Hepatic stellate cell (primary cell): ENCODE measurements around the gene ZNF281.
"Not testable (repeated sequence)": the region's sequence is repeated elsewhere in the genome, so short reads cannot be mapped to it uniquely, and the experiment has no call there.

Source experiments
- DNase-seq: peaks from one replicate; pipeline ENCODE4 v3.0.0; 2011; ENCODE audit warnings: low spot score

ZNF281 gene, protein sequence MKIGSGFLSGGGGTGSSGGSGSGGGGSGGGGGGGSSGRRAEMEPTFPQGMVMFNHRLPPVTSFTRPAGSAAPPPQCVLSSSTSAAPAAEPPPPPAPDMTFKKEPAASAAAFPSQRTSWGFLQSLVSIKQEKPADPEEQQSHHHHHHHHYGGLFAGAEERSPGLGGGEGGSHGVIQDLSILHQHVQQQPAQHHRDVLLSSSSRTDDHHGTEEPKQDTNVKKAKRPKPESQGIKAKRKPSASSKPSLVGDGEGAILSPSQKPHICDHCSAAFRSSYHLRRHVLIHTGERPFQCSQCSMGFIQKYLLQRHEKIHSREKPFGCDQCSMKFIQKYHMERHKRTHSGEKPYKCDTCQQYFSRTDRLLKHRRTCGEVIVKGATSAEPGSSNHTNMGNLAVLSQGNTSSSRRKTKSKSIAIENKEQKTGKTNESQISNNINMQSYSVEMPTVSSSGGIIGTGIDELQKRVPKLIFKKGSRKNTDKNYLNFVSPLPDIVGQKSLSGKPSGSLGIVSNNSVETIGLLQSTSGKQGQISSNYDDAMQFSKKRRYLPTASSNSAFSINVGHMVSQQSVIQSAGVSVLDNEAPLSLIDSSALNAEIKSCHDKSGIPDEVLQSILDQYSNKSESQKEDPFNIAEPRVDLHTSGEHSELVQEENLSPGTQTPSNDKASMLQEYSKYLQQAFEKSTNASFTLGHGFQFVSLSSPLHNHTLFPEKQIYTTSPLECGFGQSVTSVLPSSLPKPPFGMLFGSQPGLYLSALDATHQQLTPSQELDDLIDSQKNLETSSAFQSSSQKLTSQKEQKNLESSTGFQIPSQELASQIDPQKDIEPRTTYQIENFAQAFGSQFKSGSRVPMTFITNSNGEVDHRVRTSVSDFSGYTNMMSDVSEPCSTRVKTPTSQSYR

DNA sequence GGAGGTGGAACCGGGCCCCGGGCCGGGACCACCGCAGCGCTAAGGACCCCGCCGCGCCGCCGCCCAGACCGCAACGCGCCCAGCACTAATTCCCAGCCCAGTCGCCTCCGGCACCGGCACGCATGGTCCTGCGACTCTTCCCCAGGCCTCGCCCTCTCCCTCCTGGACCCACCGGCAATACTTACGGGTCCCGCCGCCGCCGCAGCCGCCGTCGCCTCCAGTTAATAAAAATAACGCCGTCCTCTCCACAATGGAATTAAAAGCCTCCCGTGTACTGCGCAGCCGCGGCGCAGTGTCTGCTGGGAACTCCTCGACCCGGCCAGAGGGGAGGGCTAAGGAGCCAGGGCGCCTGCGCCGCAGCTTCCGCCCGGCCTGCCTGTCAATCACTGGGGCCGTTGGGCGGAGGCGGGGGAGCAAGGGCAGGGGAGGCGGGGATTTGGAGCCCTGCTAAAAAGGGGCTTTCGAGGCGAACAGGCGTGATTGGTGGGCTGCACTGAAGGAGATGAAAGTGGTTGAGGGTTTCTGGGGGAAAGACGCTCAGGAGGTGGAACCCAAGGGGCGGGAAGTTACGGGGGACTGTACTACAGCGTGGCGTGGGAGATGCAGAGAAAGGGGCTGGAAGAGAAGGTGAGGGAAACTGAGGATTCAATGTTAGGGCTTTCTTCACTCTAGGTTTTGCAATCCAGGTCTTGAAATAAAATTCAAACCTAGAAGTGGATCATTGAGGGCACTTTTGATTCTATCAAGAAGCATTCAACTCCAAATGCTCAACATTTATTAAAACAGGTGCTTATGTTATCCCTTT, at the start of gene ZNF281:
Gene ZNF281, minus strand, starts transcription at position 276 of the 805 bp plus-strand sequence. CDS start 331 bp downstream, outside the sequence.
- DNase-seq, result peak; percentile 97

DNA sequence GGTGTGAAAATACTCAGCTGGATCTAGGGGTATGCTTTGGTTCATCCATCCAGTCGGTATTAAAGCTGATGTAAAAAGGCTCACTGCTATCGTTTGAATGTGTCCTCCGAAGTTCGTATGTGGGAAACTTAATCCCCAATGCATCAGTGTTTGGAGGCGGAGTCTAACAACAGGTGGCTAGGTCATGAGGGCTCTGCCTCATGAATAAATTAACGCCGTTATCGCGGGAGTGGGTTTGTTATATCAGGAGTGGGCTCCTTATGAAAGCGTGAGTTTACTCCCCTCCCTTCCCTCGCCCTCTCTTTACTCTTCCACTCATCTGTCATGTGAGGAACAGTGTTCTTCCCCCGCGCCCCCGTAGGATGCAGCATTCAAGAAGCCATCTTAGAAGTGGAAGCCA, 48.9 kb upstream of the ZNF281 start:
- no peak for DNase-seq

DNA sequence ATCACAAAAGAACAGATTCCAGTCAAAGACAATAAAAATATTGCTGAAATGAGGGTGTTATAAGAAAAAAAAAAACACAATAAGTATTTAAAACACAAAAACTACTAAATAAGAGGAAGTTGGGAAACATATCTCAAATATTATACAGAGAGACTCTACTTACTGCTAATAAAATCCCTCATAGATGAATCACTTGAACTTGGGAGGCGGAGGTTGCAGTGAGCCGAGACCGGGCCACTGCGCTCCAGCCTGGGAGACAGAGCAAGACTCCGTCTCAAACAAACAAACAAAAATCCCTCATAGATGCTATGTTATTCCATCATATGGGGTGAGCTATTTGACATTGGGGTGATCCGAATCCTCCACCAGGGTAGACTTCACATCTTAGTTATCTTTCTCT, 48.0 kb upstream of the ZNF281 start:
- DNase-seq, result no peak

DNA sequence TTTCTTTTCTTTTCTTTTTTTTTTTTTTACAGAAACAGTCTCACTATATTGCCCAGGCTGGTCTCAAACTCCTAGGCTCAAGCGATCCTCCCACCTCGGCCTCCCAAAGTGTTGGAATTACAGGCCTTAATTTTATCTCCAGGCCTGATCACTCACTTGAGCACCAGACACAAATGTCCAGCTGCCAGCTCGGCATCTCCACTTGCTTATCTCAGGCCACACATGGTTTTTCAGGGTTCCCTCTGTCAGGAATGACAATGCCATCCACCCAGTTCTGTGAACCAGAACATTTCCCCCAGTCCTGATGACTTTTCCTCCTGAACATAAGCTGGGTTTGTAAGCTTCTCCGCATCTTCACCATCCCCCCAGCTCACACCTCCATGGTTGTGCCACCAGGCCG, 44.6 kb upstream of the ZNF281 start:
- no peak for DNase-seq

DNA sequence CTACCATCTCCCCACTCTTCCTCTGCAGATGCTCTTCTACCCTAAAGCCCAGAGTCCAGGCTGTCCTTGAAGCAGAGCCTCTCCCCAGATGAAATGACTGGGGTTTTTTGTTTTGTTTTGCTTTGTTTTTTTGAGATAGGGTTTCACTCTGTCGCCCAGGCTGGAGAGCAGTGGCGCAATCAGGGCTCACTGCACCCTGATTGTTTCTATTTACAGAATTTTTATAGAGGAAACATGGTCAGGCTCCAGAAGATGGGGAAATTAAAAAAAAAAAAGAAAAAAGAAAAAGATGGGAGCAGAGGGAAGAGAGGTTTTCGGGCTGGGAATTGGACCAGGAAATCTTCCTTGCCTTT, 43.7 kb upstream of the ZNF281 start:
- DNase-seq, result no peak

DNA sequence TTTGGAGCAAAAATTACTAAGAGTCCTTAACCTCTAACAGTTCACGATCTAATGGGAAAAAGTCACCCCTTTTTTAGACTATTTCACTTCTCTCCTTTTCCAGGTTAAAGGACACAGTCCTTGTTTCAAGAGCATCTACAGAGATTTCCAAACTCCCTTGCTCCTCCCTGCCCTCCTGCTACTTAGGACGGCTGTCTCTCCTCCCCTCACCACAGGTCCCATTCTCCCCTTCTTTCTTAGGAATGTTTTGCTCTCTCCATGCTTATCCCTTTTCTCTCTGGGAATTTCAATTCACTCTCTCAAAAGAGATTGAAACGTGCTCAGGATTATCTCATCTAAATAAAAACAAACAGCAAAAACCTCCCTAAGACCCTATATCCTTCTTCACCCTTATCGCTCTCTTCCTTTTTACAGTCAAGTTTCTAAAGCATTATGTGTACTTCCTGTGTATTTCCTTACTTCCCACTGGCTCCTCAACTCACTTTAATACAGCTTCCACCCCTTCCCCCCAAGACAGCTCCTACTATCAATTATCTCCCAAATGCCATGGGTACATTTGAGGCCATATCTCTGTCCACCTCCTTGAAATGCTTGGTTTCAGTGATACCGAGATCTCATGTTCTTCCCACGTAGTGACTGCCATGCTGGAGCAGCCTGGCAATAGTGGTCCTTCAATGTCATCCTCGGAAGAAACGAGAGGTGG, 43.2 kb upstream of the ZNF281 start:
- DNase-seq, result no peak

DNA sequence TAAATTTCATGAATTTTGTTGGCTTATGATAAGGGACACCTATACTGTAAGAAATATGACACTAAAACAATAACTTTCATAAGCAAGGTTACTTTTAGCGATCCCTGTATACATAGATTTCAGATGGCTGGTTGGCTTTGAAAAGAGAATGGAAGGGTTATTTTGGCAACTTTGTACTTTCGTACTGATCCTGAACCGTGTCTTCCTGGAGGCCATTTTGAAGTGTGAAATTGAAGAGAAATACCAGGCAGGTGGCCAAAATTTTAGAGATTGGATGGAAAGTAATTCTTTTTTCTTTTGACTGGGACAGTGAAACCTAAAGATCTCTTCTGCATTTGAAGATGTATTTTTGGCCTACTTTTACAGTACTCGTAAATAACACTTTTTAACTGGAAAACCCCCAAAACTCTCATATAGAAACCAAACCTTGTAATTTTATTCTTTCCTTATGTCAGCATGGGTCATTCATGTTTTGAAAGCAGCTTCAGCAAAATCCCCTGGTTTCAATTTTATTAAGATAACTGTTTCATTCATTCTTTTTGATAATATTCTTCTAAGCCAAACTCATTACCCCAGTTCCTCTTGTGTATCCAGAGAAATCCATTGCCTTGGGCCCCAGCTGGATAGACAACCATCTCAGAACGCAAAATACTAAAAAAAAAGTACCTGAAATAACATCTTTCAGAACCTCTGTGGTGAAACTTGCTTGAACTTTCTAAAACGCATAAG, 38.4 kb upstream of the ZNF281 start:
- DNase-seq, result no peak

DNA sequence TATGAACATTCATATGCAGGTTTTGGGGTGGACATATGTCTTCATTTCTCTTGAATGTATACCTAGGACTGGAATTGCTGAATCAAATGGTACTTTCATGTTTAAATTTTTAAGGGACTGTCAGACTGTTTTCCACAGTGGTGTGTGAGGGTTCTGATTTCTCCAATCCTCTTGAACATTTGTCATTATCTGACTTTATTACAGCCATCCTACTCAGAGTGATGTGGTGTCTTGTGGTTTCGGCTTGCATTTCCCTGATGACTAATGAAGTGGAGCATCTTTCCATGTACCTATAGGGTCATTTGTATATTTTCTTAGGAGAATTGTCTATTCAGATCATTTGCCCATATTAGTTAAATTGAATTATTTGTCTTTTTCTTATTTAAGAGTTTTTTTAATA, 35.4 kb upstream of the ZNF281 start:
- DNase-seq, result peak; percentile 17

DNA sequence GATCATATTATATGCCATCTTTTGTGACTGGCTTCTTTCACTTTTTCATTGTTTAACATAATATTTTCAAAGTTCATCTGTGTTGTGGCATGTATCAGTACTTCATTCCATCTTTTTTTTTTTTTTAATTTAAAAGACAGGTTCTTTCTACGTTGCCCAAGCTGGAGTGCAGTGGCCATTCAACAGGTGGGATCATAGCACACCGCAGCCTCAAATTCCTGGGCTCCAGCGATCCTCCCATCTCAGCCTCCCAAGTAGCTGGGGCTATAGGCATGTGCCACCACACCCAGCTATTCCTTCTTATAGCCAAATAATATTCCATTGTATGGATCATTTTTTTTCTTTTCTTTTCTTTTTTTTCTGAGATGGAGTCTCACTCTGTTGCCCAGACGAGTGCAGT, 34.6 kb upstream of the ZNF281 start:
- no peak for DNase-seq

DNA sequence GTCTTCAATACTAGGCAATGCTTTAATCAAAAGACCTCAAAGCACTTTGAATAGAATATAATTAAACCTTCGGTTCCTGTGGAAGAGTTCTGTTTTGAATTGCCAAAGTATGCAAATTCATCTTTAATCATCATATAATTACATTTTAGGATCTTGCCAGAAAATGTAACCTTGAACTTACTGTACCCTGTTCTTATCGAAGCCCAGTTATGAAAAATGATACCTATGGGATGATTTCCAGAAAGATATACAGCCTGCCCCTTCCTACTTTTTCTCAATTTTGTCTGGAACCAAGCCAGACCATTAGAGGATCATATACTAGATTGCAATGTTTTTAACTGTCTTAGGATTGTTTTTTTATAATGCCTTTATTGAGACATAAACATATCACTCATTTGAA, 34.0 kb upstream of the ZNF281 start:
- DNase-seq, result no peak

DNA sequence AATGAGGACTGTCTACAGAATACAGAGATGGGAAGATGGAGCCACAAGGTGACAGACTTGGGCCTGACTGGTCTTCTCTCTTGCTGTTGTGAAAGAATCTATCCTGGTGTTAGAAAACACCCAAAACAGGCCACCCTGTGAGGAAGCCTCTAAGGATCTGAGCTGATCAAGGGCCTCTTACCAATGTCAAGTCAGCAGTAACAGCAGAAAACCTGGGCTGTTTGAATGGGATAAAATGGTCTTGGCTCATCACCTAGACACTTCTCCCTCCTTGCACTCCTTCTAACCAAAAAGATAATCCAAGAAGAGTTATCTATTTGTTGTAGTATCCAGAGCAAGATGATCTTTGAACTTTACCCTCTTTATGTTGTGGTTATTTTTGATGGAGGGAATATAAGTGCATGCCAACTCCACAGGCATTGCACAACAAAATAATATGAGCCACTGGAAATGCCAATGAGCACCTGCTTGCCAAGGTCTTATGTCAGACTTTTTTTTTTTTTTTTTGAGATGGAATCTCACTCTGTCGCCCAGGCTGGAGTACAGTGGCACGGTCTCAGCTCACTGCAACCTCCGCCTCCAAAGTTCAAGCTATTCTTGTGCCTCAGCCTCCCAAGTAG, 32.8 kb upstream of the ZNF281 start:
- no peak for DNase-seq

DNA sequence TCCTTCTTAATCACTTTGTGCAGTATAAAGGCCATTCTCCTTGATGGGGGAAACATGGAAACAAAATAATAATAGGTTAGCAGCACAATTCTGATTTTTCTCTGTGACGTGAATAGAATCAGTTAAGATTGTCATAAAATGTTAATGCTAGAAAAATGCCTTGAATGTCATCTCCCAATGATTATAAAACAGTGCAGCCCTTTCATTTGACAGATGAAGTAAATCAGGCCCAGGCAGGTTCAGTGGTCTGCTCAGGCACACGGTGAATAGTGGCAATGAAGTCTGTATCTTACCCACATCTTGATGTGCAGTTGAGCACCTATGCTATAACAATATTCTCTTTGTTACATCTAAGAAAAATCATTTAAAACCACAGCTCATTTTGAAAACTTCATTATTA, 32.2 kb upstream of the ZNF281 start:
- no peak for DNase-seq

DNA sequence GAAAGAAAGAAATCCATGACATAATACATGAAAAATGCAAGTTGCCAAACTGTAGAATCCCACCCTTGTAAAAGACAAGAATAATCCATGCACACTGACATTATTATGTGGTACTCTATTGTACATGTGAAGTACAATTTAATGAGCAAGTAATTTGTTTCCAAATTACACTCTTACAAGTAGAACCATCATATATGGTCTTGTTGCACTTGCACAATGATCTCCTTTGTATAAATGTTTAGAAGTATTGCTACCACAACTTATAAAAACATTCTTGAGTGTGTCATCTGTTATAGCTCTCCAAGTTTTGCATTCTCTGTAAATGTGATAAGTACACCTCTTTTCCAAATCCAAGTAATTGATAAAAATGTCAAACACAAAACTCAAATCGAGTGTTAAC, 29.1 kb upstream of the ZNF281 start:
- DNase-seq, result peak; percentile 19

DNA sequence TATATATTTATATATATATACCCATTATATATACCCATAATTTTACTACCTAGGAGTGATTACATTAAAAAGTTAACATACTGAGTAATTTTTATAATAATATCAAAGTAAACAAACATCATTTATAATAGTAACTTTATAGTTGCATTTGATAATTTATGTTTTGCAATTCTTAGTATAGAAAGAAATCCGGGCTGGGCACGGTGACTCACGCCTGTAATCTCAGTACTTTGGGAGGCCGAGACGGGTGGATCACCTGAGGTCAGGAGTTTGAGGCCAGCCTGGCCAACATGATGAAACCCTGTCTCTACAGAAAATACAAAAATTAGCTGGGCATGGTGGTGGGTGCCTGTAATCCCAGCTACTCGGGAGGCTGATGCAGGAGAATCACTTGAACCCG, 28.6 kb upstream of the ZNF281 start:
- not testable (repeated sequence) for DNase-seq

DNA sequence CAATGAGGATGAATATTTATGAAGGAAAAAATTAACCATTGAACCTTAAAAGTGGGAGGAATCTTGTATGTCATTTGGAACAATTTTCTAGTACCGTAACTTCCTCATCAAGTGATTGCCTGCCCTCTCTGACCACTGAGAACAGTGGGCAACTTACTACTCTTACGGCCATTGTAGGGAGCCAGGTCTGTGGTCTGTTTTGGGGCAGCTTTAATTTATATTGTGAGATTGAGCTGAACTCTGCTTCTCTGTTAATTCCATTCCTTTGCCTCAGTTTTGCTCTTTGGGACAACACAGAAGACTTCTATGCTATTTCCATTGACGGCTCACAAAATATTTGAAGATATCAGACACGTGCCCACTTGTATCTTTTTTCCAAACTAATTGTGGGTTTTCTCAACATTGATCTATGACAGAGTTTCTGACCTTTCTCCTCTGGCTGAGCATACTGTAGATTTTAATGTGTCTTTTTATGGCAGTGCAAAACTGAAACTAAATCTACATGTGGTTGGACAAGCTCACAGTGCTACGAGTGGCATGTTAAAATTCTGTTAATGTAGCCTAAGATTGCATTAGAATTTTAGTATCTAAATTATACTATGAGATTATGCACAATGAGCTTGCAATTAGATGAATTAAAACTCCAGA, 27.8 kb upstream of the ZNF281 start:
- no peak for DNase-seq

DNA sequence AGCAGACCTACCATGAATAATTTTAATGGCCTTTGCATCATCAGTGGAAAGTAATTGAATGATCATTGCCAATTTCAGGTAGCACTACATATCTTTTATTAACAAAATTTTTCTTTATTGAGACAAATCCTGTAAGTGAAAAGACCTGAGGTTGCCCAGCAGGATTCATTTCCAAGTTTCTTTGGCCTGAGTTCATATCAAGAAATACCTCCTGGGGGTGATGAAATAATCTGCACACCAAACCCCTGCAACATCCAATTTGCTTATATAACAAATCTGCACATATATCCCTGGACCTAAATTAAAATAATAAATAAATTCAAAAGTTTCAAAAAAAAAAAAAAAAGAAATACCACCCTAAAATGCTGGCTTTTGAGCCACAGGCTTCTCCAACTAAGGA, 27.3 kb upstream of the ZNF281 start:
- DNase-seq, result no peak

DNA sequence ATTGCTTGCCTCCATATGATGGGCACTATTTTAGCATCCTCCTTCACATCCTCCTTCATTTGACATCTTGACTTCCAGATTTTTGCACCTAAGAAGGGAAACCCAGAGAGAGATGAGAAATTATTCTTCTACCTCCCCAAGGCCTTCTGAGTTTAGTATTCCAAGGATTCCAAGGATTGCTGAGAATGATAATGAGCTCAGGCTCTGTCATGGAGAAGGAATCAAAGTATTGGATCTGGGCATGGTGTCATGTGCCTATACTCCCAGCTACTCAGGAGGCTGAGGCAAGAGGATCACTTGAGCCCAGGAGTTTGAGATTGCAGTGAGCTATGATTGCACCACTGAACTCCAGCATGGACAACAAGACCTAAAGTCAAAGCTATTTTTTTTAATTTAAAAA, 26.6 kb upstream of the ZNF281 start:
- DNase-seq, result no peak

DNA sequence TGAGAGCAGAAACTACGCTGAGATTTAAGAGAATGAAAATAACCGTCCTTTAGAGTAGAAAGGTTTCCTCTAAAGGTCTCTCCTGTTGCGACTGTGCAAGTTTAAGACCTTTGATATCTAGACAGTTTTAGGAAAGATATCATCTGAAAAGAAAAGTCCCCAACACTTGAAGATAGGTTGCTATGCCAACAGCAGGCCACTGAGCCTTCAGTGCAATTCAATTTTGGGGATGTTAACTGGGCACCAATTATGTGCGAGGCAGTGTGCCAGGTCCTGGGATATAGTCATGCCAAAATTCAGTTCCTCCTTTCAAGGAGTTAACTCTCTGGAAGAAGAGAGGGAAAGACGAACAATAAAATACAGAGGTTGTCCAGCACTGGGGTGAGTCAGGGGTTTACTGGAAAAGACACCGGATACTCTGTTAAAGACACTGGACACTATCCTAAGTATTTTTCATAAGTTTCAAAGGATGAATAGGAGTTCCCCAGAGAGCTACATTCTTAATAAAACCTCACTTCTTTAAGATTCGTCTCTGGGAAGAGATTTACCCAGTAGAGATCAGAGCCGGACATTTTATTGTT, 25.5 kb upstream of the ZNF281 start:
- DNase-seq, result no peak

DNA sequence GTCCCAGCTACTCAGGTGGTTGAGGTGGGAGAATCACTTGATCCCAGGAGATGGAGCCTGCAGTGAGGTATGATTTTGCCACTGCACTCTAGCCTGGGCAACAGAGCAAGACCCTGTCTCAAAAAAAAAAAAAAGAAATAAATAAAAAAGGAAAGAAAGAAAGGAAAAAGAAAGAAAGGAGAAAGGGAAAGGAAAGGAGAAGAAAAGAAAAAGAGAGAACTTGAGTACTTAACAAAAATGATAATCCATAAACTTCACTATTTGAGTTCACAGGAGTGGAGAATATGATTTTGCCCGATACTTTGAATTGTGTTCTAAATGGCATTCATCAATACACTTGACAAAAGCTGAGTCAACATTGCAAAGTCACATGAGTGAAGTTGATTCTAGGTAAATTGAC, 23.8 kb upstream of the ZNF281 start:
- DNase-seq, result no peak

DNA sequence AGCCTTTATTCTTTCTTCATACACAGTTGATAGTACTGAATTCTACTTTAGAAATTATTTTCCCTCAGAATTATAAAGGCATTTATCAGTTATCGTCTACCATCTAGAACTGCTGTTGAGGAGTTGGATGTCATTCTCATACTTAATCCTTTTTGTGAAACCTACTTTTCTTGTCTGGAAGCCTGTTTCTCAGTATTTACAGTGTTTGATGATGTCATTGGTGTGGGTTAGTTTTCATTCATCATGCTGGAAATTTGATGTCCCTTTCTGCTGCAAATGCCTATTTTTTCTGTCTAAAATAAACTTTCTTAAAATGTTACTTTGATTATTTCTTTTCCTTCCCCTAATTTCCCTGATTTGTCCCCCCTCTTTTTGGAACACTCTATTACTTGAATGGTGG, 22.8 kb upstream of the ZNF281 start:
- DNase-seq, result no peak
